GM21367 (cell line): ENCODE measurements around the gene GRK2.
A peak's percentile ranks its signal among the peaks of the same experiment; 100 is the strongest.
"Not testable (repeated sequence)": the region's sequence is repeated elsewhere in the genome, so short reads cannot be mapped to it uniquely, and the experiment has no call there.

Source experiments
- ATAC-seq: cut with Tn5 transposase; IDR thresholded peaks from one replicate; pipeline ENCODE4 v1.9.1; 2021; ENCODE audit not compliant: unreplicated experiment

Gene GRK2

DNA sequence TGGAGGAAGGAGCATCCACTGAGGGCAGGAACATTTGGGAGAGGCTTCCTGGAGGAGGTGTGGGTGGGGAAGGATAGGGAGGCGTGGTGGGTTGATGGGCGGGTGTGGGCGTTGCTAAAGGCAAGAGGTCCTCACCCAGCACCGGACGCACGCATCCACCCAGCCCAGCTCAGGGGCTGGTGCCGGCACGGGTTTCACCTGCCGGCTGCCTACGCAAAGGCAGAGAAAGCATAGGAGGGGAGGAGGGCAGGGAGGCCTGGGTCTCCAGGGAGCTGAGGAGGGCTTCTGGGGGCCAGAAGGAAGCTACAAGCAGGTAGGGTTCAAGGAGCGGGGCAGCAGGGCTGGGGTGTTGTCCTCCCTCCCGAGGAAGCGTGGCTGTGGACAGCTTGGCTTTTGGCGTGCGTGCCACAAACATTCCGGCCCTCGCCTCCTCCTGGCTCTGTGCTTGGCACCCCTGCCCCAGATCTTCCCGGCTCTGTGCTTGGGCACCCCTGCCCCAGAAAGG lies 44.8 kb downstream of the GRK2 start:
- no peak for ATAC-seq

DNA sequence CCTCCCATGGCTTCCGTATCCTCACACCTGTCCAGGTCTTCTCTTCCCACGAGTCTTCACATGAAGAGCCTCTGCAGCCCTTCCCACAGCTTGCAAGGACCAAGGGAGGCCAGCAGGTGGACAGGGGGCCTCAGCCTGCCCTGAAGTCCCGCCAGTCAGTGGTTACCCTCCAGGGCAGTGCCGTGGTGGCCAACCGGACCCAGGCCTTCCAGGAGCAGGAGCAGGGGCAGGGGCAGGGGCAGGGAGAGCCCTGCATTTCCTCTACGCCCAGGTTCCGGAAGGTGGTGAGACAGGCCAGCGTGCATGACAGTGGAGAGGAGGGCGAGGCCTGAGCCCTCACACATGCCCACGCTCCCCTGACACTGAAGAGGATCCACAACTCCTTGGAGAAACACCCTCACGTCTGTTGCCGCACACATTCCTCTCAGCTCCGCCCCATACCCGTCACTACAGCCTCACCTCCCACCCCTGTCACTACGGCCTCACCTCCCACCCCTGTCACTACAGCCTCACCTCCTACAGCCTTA lies 45.3 kb downstream of the GRK2 start:
- ATAC-seq: no peak

GRCh38 chr11:67312187-67313021 lies 46.1 kb downstream of the GRK2 start:
- no peak for ATAC-seq

DNA sequence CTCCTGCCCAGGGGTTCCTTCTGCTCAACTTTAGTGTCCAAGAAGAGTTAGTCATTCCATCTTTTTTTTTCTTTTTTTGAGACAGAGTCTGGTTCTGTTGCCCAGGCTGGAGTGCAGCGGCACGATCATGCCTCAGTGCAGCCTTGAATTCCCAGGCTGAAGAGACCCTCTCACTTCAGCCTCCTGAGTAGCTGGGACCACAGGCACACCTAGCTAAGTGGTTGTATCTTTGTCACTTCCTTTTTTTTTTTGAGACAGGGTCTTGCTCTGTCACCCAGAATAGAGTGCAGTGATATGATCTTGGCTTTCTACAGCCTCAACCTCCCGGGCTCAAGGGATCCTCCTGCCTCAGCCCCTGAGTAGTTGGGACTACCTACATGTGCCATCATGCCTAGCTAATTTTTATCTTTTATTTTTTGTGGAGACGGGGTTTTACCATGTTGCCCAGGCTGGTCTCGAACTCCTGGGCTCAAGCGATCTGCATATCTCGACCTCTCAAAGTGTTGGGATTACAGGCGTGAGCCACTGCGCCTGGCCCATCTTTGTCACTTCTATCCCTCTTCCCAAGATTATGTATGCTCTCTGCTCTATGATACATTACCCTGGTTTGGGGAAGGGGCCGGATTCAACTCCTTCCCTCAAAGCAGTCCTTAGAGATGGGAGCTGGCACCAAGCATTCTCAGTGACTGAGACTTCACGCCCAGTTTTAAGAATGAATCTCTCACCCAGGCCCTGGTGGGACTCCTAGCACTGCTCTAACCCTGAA lies 47.0 kb downstream of the GRK2 start:
- no peak for ATAC-seq

- ATAC-seq: no peak
These were observed 47.9 kb downstream of the GRK2 start for GRCh38 chr11:67314218-67314617.

- ATAC-seq: no peak
These were observed 49.1 kb downstream of the GRK2 start for GRCh38 chr11:67315325-67315909.

DNA sequence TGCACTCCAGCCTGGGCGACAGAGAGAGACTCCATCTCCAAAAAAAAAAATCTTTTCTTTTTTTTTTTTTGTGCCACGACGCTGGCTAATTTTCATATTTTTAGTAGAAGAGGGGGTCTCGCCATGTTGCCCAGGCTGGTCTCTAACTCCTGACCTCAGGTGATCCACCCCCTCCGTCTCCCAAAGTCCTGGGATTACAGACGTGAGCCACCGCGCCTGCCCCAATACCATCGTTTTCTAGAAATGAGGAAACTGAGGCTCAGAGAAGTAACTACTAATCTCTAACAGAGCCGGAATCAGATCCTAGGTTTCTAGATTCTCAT lies 50.6 kb downstream of the GRK2 start:
- no peak for ATAC-seq

- peak; percentile 69 for ATAC-seq
These were observed 51.1 kb downstream of the GRK2 start for GRCh38 chr11:67317205-67317887.

DNA sequence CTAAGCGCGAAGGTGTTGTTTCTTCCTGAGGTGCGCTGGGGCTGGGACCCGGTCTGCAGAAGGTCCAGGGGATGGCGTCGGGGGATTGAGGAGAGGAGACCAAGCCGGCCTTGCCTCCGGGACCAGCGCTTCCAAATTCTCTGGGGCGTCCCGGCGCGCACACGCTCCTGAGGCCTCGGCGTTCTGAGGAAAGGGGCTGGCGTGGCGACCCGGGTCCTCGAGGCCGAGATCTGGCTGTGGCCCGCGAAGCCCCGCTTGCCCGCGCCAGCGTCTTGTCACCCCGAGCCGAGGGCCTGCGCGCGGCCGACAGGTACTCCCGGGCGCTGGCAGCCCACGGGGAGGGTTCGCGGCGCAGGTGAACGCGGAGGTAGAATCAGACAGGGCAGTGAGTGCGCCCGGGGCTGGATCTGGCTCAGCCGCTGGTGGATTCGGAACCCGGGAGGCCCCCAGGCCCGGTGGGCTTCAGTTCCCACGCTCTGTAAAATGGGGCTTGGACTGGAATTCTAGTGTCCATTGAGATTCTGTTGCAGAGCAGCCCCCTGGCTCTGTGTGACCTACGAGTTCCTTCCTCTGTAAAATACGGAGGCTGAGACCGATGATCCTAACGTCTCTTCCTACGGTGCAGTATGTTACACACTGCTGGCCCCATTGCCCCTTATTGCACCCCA lies 51.7 kb downstream of the GRK2 start:
- peak; percentile 18 for ATAC-seq

DNA sequence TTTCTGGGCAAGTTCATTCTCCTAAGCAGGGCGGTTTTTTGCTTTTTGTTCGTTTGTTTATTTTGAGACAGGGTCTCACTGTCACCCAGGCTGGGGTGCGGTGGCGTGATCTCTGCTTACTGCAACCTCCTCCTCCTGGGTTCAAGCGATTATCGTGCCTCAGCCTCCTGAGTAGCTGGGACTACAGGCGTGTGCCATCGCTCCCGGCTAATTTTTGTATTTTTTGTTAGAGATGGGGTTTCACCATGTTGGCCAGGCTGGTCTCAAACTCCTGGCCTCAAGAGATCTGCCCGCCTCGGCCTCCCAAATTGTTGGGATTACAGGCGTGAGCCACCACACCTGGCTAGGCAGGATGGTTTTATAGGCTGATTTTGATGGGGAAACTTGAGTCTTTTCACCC lies 52.6 kb downstream of the GRK2 start:
- not testable (repeated sequence) for ATAC-seq

DNA sequence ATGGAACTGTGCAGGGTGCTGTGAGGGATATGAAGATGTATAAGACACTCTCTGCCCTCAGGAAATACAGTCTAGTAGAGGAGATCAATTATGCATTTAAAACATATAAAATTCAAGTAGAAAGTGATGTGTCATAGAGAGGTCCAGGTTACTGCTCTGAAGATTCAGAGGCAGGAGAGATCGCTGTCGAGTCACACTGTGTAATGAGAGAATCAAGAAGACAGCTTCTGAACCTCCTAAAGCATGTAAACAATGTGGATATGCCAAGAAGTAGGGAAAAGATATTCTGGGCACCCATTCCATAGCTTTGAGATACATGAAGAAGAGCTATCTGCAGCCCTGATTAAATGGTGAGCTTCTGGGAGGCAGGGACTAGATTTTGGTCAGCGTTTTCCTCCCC lies 53.7 kb downstream of the GRK2 start:
- no peak for ATAC-seq

GRCh38 chr11:67320691-67321090 lies 54.4 kb downstream of the GRK2 start:
- ATAC-seq: no peak

- ATAC-seq: no peak
These were observed 55.1 kb downstream of the GRK2 start for GRCh38 chr11:67321313-67321871.

DNA sequence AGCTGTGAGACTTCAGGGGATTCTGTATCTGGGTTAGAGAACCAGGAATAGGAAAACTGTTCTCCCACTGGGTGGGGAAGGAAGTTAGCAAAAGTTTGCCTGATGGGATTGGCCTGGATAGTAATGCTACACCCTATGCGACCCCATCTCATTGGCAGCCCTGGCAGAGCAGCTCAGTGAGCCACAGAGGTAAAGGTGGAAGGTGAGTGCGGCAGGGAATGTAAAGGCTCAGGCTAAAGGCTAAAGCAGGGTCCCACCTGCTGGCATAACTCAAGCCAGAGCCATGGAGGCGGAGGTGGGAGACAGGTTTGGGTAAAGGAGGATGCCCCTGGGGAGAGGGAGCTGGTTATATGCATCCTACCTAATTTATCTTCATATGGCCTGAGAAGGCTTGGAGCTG lies 55.8 kb downstream of the GRK2 start:
- no peak for ATAC-seq

- no peak for ATAC-seq
These were observed 57.3 kb downstream of the GRK2 start for GRCh38 chr11:67323526-67323925.

DNA sequence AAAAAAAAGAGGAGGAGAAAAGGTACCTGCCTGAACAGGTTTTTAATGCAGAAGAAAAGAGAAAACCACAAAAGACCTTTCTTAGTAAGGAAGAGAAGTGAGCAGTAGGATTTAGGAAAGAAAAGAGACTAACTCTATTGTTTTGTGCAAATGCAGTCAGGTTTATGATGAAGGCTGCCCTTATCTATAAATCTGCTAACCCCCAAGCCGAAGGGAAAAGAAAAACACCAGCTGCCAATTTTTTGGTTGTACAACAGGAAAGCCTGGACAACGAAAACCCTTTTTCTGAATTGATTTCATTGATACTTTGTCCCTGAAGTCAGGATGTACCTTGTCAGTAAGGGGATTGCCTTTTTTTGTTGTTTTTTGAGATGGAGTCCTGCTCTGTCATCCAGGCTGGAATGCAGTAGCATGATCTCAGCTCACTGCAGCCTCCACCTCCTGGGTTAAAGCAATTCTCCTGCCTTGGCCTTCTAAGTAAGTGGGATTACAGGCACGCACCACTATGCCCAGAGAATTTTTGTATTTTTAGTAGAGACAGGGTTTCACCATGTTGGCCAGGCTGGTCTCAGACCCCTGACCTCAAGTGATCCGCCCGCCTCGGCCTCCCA lies 65.9 kb downstream of the GRK2 start:
- ATAC-seq: no peak
